Measurements from ENCODE around the gene ANO3.

The ANO3 gene

GRCh38 chr11:26710489-26710888 is 378.6 kb downstream of the ANO3 start:
- DNase-seq (ENCODE audit: low read depth) = no peak

GRCh38 chr11:26712497-26712896 is 380.6 kb downstream of the ANO3 start:
- no peak for DNase-seq (ENCODE audit: low read depth)

Measured in GM04504 (cell line).